Measurements from ENCODE around the gene ROBO2.

DNA sequence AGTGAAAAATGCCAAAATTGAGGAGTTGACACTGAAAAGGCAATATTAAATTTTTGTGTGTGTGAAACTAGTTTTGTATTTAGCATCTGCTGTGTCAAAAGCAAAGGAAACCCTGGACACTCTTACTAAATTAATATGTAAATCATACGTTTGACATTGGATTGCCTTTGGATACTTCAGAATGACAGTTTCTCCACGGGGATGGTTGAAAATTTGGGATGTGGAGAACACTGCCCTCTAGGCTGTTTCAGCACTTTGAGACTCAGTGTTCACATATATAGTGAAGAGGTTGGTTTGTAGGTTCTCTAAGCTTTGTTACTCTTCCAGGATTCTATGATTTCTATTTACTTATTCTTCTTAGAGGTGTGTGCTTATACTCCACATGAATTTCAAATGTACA lies 3.0 kb downstream of the ROBO2 start:
- TF ChIP-seq RAD21 (IDR thresholded peaks at IDR 0.05; ENCODE audit: low read depth) (no peak), EZH2 (IDR thresholded peaks at IDR 0.05) (no peak), SP1 (IDR thresholded peaks at IDR 0.05; ENCODE audit: low read depth) (no peak), POLR2A (IDR thresholded peaks at IDR 0.05; ENCODE audit: borderline replicate concordance, extremely low read depth, insufficient read depth, insufficient read length) (no peak), POLR2AphosphoS5 (IDR thresholded peaks at IDR 0.05; ENCODE audit: low read depth, low read length) (no peak), SRF (IDR thresholded peaks at IDR 0.05; ENCODE audit: low read depth) (no peak), JUND (IDR thresholded peaks at IDR 0.05) (no peak), CEBPB (IDR thresholded peaks at IDR 0.05; ENCODE audit: low read depth) (no peak)
- TF ChIP-seq, protein P1, sequence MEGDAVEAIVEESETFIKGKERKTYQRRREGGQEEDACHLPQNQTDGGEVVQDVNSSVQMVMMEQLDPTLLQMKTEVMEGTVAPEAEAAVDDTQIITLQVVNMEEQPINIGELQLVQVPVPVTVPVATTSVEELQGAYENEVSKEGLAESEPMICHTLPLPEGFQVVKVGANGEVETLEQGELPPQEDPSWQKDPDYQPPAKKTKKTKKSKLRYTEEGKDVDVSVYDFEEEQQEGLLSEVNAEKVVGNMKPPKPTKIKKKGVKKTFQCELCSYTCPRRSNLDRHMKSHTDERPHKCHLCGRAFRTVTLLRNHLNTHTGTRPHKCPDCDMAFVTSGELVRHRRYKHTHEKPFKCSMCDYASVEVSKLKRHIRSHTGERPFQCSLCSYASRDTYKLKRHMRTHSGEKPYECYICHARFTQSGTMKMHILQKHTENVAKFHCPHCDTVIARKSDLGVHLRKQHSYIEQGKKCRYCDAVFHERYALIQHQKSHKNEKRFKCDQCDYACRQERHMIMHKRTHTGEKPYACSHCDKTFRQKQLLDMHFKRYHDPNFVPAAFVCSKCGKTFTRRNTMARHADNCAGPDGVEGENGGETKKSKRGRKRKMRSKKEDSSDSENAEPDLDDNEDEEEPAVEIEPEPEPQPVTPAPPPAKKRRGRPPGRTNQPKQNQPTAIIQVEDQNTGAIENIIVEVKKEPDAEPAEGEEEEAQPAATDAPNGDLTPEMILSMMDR (IDR thresholded peaks at IDR 0.05 in 2 of 3, conservative IDR thresholded peaks at IDR 0.05 in 1 of 3; ENCODE audit: borderline replicate concordance in 1 of 3, insufficient read depth in 1 of 3, low read depth in 2 of 3, low read length in 2 of 3) = no peak
- TF ChIP-seq, protein P2, sequence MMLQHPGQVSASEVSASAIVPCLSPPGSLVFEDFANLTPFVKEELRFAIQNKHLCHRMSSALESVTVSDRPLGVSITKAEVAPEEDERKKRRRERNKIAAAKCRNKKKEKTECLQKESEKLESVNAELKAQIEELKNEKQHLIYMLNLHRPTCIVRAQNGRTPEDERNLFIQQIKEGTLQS (IDR thresholded peaks at IDR 0.05) = no peak
- TF ChIP-seq, protein P3, sequence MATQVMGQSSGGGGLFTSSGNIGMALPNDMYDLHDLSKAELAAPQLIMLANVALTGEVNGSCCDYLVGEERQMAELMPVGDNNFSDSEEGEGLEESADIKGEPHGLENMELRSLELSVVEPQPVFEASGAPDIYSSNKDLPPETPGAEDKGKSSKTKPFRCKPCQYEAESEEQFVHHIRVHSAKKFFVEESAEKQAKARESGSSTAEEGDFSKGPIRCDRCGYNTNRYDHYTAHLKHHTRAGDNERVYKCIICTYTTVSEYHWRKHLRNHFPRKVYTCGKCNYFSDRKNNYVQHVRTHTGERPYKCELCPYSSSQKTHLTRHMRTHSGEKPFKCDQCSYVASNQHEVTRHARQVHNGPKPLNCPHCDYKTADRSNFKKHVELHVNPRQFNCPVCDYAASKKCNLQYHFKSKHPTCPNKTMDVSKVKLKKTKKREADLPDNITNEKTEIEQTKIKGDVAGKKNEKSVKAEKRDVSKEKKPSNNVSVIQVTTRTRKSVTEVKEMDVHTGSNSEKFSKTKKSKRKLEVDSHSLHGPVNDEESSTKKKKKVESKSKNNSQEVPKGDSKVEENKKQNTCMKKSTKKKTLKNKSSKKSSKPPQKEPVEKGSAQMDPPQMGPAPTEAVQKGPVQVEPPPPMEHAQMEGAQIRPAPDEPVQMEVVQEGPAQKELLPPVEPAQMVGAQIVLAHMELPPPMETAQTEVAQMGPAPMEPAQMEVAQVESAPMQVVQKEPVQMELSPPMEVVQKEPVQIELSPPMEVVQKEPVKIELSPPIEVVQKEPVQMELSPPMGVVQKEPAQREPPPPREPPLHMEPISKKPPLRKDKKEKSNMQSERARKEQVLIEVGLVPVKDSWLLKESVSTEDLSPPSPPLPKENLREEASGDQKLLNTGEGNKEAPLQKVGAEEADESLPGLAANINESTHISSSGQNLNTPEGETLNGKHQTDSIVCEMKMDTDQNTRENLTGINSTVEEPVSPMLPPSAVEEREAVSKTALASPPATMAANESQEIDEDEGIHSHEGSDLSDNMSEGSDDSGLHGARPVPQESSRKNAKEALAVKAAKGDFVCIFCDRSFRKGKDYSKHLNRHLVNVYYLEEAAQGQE (IDR thresholded peaks at IDR 0.05; ENCODE audit: low read depth) = no peak

Data from HCT116 (cell line).